Parathyroid adenoma (tissue), 2 donors: ENCODE measurements around the gene HGD.
"Not testable (repeated sequence)": the region's sequence is repeated elsewhere in the genome, so short reads cannot be mapped to it uniquely, and the experiment has no call there.

Experiments used
- H2AFZ ChIP-seq: fragments of 300-600 bp; sonication (generic); one replicate; pipeline ENCODE4 v1.7.0; 2017; ENCODE audit warnings: antibody characterized with exemption, mild to moderate bottlenecking
- H3K27ac ChIP-seq: fragments of 300-600 bp; sonication (generic); one replicate; pipeline ENCODE4 v1.7.0; 2017
- H3K27me3 ChIP-seq: fragments of 300-600 bp; sonication (generic); one replicate; pipeline ENCODE4 v1.7.0; 2017; ENCODE audit warnings: low read length; ENCODE audit not compliant: control insufficient read depth, insufficient read depth
- H3K36me3 ChIP-seq: fragments of 300-600 bp; sonication (generic); one replicate; pipeline ENCODE4 v1.7.0; 2017; ENCODE audit warnings: low read length; ENCODE audit not compliant: control insufficient read depth, insufficient read depth
- H3K4me1 ChIP-seq: fragments of 300-600 bp; sonication (generic); one replicate; pipeline ENCODE4 v1.7.0; 2017; ENCODE audit warnings: control low read depth
- H3K4me2 ChIP-seq: fragments of 300-600 bp; sonication (generic); one replicate; pipeline ENCODE4 v1.7.0; 2017; ENCODE audit warnings: low read length
- H3K4me3 ChIP-seq: fragments of 300-600 bp; sonication (generic); one replicate; pipeline ENCODE4 v1.7.0; 2017; ENCODE audit warnings: low read depth, low read length
- H3K79me2 ChIP-seq: fragments of 300-600 bp; sonication (generic); one replicate; pipeline ENCODE4 v1.7.0; 2017; ENCODE audit warnings: control low read depth
- H3K9ac ChIP-seq: fragments of 300-600 bp; sonication (generic); one replicate; pipeline ENCODE4 v1.7.0; 2017; ENCODE audit warnings: mild to moderate bottlenecking
- H3K9me3 ChIP-seq: fragments of 300-600 bp; sonication (generic); one replicate; pipeline ENCODE4 v1.7.0; 2017; ENCODE audit warnings: low read length; ENCODE audit not compliant: control insufficient read depth
- TF ChIP-seq, protein P1 (sequence below): fragments of 300-600 bp; sonication (generic); IDR thresholded peaks from one replicate; pipeline ENCODE4 v1.7.0; 2017; ENCODE audit warnings: antibody characterized with exemption, mild to moderate bottlenecking
- donor health status: primary hyperparathyroidism.

The HGD gene, protein sequence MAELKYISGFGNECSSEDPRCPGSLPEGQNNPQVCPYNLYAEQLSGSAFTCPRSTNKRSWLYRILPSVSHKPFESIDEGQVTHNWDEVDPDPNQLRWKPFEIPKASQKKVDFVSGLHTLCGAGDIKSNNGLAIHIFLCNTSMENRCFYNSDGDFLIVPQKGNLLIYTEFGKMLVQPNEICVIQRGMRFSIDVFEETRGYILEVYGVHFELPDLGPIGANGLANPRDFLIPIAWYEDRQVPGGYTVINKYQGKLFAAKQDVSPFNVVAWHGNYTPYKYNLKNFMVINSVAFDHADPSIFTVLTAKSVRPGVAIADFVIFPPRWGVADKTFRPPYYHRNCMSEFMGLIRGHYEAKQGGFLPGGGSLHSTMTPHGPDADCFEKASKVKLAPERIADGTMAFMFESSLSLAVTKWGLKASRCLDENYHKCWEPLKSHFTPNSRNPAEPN

DNA sequence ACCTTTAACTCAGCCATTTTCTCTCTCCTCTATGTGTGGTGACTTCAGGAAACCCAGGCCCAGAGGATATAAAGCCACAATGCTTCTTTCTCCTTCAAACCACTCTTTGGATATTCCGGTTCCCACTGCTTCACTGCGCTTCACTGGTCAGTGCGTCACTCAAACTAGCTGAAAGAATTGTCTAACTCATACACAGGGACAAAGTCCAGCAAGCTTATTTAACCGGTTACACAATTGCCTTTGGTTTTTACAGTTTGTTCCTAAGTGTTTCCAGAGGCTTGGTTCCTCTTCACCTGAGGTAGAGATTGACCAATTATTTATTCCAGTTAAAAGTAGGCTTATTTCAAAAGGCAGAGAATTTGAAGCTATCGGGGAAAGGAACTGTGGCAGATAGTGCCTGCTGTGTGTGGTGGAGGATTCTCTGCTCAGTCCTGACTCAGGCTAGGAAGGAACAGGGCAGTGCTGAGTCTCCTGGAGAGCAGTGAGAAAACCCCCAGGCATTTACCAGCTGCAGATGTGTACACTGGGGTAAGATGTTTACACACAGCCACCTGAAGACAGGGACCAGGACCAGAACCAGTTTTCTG is at the start of gene HGD:
Gene HGD (minus strand): TSS at position 145 of the 587 bp plus-strand sequence. CDS start 128 bp downstream, at position 17.
- Histone ChIP-seq H3K79me2 (no peaks in the 10 kb centered on the region), H3K27ac (no peak within 1 kb of the TSS), H2AFZ (no peak within 1 kb of the TSS), H3K4me3 (no peak within 1 kb of the TSS), H3K27me3 (no peaks in the 10 kb centered on the region), H3K4me1 (peaks cover 12% of the 10 kb centered on the region), H3K36me3 (no peaks in the 10 kb centered on the region), H3K4me2 (peak within 1 kb of the TSS; percentile 28), H3K9me3 (no peaks in the 10 kb centered on the region), H3K9ac (no peak within 1 kb of the TSS)
- TF ChIP-seq, protein P1, sequence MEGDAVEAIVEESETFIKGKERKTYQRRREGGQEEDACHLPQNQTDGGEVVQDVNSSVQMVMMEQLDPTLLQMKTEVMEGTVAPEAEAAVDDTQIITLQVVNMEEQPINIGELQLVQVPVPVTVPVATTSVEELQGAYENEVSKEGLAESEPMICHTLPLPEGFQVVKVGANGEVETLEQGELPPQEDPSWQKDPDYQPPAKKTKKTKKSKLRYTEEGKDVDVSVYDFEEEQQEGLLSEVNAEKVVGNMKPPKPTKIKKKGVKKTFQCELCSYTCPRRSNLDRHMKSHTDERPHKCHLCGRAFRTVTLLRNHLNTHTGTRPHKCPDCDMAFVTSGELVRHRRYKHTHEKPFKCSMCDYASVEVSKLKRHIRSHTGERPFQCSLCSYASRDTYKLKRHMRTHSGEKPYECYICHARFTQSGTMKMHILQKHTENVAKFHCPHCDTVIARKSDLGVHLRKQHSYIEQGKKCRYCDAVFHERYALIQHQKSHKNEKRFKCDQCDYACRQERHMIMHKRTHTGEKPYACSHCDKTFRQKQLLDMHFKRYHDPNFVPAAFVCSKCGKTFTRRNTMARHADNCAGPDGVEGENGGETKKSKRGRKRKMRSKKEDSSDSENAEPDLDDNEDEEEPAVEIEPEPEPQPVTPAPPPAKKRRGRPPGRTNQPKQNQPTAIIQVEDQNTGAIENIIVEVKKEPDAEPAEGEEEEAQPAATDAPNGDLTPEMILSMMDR, result no peak

DNA sequence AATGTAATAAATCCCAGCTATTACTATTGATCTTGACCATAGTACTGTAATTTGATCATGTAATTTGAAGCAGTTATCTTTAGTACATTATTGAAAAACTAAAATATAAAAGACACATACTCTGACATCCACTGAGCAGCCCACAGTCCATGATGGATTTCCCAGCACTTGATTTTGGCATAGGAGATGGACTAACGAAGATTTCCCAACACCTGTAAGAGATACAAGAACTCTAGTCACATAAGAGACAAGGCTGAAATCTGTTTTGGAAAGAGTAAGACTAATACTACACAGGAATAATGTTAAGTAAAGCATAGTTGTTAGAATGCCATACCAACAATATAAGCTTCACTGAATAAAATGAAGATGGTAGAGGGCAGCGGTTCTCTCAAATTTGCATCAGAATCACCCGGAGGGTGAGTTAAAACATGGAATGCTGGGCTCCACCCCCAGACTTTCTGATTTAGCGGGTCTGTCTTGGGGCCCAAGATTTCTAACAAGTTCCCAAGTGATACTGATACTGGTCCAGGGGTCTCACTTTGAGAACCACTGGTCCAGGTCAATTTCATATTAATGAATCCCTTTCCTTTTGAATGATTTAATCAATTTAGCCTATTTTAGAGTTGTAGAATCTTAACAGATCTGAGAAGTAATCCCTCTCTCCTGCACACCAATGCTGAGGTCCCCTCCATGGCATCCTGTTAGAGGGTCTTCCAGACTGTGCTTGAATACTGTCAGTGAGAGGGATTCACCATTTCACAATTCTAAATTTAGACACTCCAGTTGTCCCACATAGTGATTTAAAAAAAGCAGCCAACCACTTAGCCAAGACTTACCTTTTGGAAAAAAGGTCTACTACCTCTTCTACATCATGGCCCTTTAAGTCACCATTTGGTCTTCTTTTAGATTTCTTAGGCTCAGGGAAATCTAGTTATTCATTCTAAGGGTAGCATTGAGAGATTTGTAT is 48.8 kb upstream of the HGD start:
- Histone ChIP-seq H3K79me2 (no peaks in the 10 kb centered on the region), H3K4me2 (no peak overlapping the region), H3K36me3 (no peaks in the 10 kb centered on the region), H3K27me3 (no peaks in the 10 kb centered on the region), H3K4me3 (no peak overlapping the region), H2AFZ (no peak overlapping the region), H3K9me3 (no peaks in the 10 kb centered on the region), H3K4me1 (no peaks in the 10 kb centered on the region), H3K27ac (no peak overlapping the region), H3K9ac (no peak overlapping the region)
- TF ChIP-seq, protein P1, result no peak

GRCh38 chr3:120726791-120727190 is 44.8 kb upstream of the HGD start:
- no peaks in the 10 kb centered on the region for H3K4me1 ChIP-seq
- no peak overlapping the region for H2AFZ ChIP-seq
- H3K36me3 ChIP-seq, result no peaks in the 10 kb centered on the region
- TF ChIP-seq, protein P1, result no peak
- no peak overlapping the region for H3K9ac ChIP-seq
- no peak overlapping the region for H3K4me3 ChIP-seq
- peaks cover 2% of the 10 kb centered on the region for H3K79me2 ChIP-seq
- no peaks in the 10 kb centered on the region for H3K9me3 ChIP-seq
- no peak overlapping the region for H3K4me2 ChIP-seq
- H3K27ac ChIP-seq, result no peak overlapping the region
- H3K27me3 ChIP-seq, result no peaks in the 10 kb centered on the region

GRCh38 chr3:120719167-120719834 is 37.3 kb upstream of the HGD start:
- not testable (repeated sequence) for H3K9ac ChIP-seq, H3K27ac ChIP-seq, H3K4me1 ChIP-seq

More at GRCh38 chr3:120719167-120719834, 37.3 kb upstream of the HGD start:
- not testable (repeated sequence) for H3K4me3 ChIP-seq, H3K79me2 ChIP-seq, H3K27me3 ChIP-seq, H3K36me3 ChIP-seq, H3K4me2 ChIP-seq, H3K9me3 ChIP-seq
- H2AFZ ChIP-seq, result peak overlapping the region; percentile 61
